Measurements from ENCODE around the gene RAB40B. TPM values are rescaled to one million over a fixed set of nuclear protein-coding genes. Genes with fewer than 3 reads are reported as not detected.

RAB40B gene
- polyA plus RNA-seq, 1 donor, result 18.0 TPM

DNA sequence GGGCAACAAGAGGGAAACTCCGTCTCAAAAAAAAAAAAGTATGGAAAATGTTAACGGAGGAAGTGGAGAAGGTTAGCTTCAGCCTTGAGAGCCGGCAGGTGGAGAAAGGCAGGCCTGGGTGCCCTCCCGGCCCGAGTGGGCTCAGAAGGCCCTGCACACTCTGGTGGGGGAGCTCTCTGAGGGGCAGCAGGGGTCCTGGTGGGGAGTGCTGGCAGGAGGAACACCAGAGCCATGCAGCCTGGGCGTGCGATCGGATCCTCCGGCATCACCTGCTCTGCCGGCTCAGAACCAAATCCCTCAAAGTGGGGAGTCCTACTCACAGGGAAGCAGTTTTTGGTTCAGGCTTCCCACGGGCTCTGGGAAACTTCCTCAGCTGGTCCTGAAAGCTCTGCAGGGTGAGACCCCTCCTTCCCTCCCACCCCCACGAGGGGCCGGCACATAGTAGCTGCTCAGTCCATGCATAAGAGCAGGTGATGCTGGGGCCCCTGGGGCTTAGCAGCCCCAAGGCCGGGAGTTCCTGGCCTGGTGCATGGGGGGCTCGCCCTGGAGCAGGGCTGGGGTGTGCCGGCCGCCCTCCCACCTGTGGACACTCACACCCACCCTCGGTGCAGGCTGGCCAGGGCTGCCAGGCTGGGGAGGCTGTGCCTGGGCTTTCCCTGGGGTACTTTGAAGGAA lies 38.1 kb upstream of the RAB40B start:
- Histone ChIP-seq H3K27me3 (ENCODE audit: control insufficient read depth, insufficient read depth, low read length) (no peaks in the 10 kb centered on the region), H3K9me3 (ENCODE audit: control insufficient read depth, low read depth, low read length) (peaks cover 18% of the 10 kb centered on the region), H3K4me1 (ENCODE audit: control insufficient read depth, insufficient read depth, low read length) (peaks cover 21% of the 10 kb centered on the region), H3K27ac (ENCODE audit: low read length) (peak overlapping the region; percentile 91), H3K4me3 (ENCODE audit: low read length) (peak overlapping the region; percentile 76), H3K36me3 (ENCODE audit: control insufficient read depth, insufficient read depth, low read length) (peaks cover 46% of the 10 kb centered on the region)
- no CpG with 5 or more reads among the region's 18 CpGs for WGBS (ENCODE audit: insufficient coverage, low lambda C conversion rate)
- DNase-seq, result peak in 1 of 2 donors; percentile 35

DNA sequence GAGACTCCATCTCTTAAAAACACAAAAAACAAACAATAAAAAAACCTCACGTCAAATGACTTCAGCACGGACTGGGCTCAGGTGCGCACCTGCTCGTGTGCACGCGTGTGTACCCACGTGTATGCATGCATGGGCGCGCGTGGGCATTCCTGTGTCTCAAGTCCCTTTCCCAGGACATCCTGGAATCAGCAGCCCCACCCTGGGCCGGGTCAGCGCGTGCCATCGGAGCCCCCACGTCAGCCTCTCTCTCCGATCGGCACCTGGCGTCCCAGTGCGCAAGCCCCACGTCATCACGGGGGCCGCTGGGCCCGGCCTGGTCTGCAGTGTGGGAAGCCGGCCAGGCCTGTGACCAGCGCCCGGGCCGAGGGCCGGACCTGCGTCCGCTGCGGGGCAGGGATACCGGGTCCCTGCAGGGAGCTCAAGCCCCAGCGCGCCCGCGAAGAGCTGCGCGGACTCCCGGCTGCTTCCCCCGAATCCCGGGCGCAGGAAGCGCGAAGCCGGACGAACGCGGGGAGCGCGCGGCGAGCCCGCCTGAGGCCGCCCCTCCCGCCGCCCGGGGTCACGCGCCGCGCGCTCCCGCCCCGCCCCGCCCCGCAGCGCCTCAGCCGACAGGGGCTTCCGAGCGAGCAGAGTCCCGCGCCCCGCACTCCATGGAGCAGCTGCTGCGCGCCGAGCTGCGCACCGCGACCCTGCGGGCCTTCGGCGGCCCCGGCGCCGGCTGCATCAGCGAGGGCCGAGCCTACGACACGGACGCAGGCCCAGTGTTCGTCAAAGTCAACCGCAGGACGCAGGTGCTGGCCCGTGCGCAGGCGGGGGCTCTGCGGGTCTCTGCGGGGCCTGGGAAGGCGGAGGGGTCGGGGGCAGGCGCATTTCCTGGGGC lies 36.7 kb upstream of the RAB40B start, which contains the start of gene FN3K:
Gene FN3K, plus strand, starts transcription at position 629 of the 880 bp plus-strand sequence. Its CDS starts 22 bp downstream, at position 651.
- DNase-seq, result peak; percentile 71 to 90
- H3K27ac ChIP-seq (ENCODE audit: low read length), result peak within 1 kb of the TSS; percentile 91
- H3K27me3 ChIP-seq (ENCODE audit: control insufficient read depth, insufficient read depth, low read length), result no peaks in the 10 kb centered on the region
- peaks cover 35% of the 10 kb centered on the region for H3K36me3 ChIP-seq (ENCODE audit: control insufficient read depth, insufficient read depth, low read length)
- H3K9me3 ChIP-seq (ENCODE audit: control insufficient read depth, low read depth, low read length), result peaks cover 14% of the 10 kb centered on the region
- H3K4me3 ChIP-seq (ENCODE audit: low read length), result peak within 1 kb of the TSS; percentile 76
- H3K4me1 ChIP-seq (ENCODE audit: control insufficient read depth, insufficient read depth, low read length), result peaks cover 10% of the 10 kb centered on the region
- no CpG with 5 or more reads among the region's 101 CpGs for WGBS (ENCODE audit: insufficient coverage, low lambda C conversion rate)

DNA sequence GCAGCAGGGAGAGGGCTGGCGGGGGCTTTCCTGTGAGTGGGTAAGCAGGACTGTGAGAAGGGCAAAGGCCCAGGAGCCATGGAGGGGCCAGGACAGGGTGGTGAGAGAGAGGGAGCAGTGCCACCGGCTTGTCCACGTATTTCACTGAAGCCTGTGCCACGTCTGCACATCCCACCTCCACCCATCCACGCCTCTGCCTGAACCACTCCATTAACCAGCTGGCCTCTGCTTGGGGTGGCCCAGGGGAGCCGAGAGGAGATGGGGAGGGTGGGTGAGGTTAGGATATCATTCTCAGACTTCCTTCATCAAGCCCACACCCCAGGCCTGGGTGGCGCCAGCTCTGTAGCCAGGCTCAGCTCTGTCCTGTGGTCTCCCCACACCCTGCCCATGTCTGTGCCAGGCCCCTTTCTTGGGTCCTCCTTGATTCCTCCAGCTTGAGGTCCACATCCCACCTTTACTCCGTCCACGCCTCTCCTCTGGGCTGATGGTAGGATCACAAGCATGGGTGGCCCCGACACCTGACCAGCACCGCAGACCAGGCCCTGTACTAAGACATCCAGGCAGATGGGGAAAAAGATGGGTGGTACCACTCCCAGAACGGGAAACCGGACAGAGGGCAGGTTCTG lies 33.7 kb upstream of the RAB40B start:
- peaks cover 31% of the 10 kb centered on the region for H3K36me3 ChIP-seq (ENCODE audit: control insufficient read depth, insufficient read depth, low read length)
- peaks cover 11% of the 10 kb centered on the region for H3K9me3 ChIP-seq (ENCODE audit: control insufficient read depth, low read depth, low read length)
- peaks cover 3% of the 10 kb centered on the region for H3K4me1 ChIP-seq (ENCODE audit: control insufficient read depth, insufficient read depth, low read length)
- WGBS (ENCODE audit: insufficient coverage, low lambda C conversion rate), result no CpG with 5 or more reads among the region's 13 CpGs
- no peaks in the 10 kb centered on the region for H3K27me3 ChIP-seq (ENCODE audit: control insufficient read depth, insufficient read depth, low read length)
- no peak overlapping the region for H3K27ac ChIP-seq (ENCODE audit: low read length)
- no peak for DNase-seq
- no peak overlapping the region for H3K4me3 ChIP-seq (ENCODE audit: low read length)

DNA sequence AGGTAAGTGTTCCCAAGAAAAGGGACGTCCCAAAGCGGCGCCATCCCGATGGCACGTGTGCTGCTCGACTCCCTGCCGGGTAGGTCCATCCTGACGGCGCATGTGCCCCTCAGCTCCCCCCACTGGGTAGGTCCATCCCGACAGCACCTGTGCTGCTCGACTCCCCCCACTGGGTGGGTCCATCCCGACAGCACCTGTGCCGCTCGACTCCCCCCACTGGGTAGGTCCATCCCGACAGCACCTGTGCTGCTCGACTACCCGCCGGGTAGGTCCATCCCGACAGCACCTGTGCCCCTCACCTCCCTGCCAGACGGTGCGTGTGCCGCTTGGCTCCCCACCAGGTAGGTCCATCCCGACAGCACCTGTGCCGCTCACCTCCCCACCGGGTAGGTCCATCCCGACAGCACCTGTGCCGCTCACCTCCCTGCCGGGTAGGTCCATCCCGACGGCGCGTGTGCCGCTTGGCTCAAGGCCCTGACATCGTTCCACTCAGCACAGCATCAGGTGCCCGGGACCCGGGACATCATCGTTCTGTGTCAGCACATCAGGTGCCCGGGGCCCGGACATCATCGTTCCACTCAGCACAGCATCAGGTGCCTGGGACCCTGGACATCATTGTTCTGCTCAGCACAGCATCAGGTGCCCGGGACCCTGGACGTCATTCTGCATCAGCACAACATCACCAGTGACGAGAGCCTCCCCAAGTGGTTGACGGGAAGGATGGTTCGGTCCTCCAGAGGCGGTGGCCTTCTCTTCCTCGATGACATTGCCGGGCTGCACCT lies 31.2 kb upstream of the RAB40B start:
- Histone ChIP-seq H3K9me3 (ENCODE audit: control insufficient read depth, low read depth, low read length) (peaks cover 6% of the 10 kb centered on the region), H3K4me3 (ENCODE audit: low read length) (no peak overlapping the region), H3K27me3 (ENCODE audit: control insufficient read depth, insufficient read depth, low read length) (no peaks in the 10 kb centered on the region), H3K36me3 (ENCODE audit: control insufficient read depth, insufficient read depth, low read length) (peaks cover 42% of the 10 kb centered on the region), H3K27ac (ENCODE audit: low read length) (no peak overlapping the region), H3K4me1 (ENCODE audit: control insufficient read depth, insufficient read depth, low read length) (no peaks in the 10 kb centered on the region)
- no CpG with 5 or more reads among the region's 48 CpGs for WGBS (ENCODE audit: insufficient coverage, low lambda C conversion rate)
- DNase-seq, result no peak

DNA sequence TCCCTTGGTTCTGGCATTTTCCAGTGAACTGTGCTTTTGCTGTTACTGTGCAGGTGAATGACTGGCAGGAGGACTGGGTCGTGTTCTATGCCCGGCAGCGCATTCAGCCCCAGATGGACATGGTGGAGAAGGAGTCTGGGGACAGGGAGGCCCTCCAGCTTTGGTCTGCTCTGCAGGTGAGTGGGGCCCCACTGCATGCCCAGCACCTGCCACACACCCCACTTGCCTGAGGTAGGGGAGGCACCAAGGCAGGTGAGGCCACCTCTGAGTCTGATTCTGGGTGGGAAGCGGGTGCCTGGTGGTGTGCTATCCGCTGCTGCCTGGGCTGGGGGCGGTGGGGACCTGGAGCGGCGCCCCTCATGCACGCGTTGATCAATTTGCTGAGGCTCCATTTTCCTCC lies 27.9 kb upstream of the RAB40B start:
- H3K4me3 ChIP-seq (ENCODE audit: low read length), result no peak overlapping the region
- no peaks in the 10 kb centered on the region for H3K4me1 ChIP-seq (ENCODE audit: control insufficient read depth, insufficient read depth, low read length)
- no peak overlapping the region for H3K27ac ChIP-seq (ENCODE audit: low read length)
- WGBS (ENCODE audit: insufficient coverage, low lambda C conversion rate), result no CpG with 5 or more reads among the region's 10 CpGs
- no peaks in the 10 kb centered on the region for H3K27me3 ChIP-seq (ENCODE audit: control insufficient read depth, insufficient read depth, low read length)
- H3K9me3 ChIP-seq (ENCODE audit: control insufficient read depth, low read depth, low read length), result no peaks in the 10 kb centered on the region
- peaks cover 45% of the 10 kb centered on the region for H3K36me3 ChIP-seq (ENCODE audit: control insufficient read depth, insufficient read depth, low read length)
- no peak for DNase-seq

DNA sequence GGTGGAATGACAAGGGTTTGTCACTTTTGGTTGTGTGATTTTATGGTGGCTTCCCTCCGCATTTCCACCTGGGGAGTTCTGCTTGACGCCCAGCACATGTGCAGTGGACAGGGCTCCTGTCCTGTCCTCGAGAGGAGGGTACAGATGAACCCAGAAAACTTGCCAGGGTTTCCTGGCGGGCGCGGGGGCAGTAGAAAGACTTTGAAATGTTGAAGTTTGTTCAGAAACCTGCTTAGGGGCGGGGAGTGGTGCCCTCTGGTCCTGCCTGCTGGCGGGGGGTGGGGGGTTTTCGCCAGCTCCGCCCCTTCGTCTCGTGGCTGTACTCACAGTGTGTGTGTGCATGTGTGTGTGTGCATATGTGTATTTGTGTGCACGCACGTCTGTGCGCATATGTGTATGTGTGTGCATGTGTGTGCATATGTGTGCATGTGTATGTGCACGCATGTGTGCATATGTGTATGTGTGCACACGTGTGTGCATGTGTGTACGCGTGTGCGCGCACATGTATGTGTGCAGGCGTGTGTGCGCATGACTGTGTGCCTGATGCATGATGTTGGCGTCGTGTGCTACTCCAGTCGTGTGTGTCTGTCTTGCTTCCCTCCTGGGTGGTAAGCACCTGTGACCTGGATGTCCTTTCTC lies 24.8 kb upstream of the RAB40B start:
- no peak for DNase-seq
- Histone ChIP-seq H3K9me3 (ENCODE audit: control insufficient read depth, low read depth, low read length) (no peaks in the 10 kb centered on the region), H3K4me1 (ENCODE audit: control insufficient read depth, insufficient read depth, low read length) (no peaks in the 10 kb centered on the region), H3K27me3 (ENCODE audit: control insufficient read depth, insufficient read depth, low read length) (no peaks in the 10 kb centered on the region), H3K4me3 (ENCODE audit: low read length) (no peak overlapping the region), H3K27ac (ENCODE audit: low read length) (no peak overlapping the region), H3K36me3 (ENCODE audit: control insufficient read depth, insufficient read depth, low read length) (peaks cover 57% of the 10 kb centered on the region)
- no CpG with 5 or more reads among the region's 26 CpGs for WGBS (ENCODE audit: insufficient coverage, low lambda C conversion rate)

DNA sequence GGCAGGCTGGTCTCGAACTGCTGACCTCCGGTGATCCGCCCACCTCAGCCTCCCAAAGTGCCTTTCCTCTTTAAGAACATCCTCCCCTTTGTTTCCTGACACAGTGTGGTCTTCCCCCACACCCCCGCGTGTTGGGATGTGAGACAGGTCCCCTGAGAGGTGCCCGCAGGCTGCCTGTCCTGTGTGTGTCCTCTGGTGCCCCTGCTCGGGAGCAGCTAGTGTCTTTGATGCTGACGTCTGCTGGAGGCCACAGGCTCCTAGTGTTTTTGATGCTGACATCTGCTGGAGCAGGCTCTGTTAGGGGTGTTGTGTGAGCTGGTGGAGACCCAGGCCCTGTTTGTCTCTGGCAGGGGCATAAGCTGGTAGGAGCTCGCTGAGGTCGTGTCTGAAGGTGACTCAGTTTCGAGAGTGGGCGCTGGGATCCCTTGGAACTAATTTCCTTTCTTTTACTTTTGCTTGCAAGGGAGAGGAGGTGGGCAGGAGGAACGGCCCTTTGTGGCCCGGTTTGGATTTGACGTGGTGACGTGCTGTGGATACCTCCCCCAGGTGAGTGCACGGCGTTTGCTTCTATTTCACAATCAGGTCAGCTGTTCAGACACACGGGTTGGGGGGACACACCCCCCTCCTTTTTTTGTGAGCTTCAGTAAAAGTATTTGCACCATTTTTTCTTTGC lies 24.0 kb upstream of the RAB40B start:
- H3K9me3 ChIP-seq (ENCODE audit: control insufficient read depth, low read depth, low read length), result no peaks in the 10 kb centered on the region
- H3K4me3 ChIP-seq (ENCODE audit: low read length), result no peak overlapping the region
- no peak for DNase-seq
- no CpG with 5 or more reads among the region's 19 CpGs for WGBS (ENCODE audit: insufficient coverage, low lambda C conversion rate)
- peaks cover 3% of the 10 kb centered on the region for H3K4me1 ChIP-seq (ENCODE audit: control insufficient read depth, insufficient read depth, low read length)
- H3K27ac ChIP-seq (ENCODE audit: low read length), result no peak overlapping the region
- H3K27me3 ChIP-seq (ENCODE audit: control insufficient read depth, insufficient read depth, low read length), result no peaks in the 10 kb centered on the region
- peaks cover 55% of the 10 kb centered on the region for H3K36me3 ChIP-seq (ENCODE audit: control insufficient read depth, insufficient read depth, low read length)

DNA sequence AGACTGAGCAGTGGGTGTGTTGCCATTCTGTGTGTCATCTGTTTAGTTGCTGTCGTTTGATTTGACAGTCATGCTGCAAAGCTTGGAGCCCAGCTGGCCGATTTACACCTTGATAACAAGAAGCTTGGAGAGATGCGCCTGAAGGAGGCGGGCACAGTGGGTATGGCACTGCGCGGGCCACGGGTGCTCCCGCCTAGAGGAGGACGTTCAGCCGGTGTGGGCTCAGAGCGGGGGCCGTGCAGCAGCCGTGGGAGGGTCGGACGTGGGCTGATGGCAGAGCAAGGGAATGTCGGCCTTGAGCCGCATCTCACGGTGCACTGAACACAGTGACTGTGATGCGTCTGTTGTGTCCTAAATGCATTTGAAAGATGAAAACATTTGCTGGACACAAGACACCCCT lies 21.7 kb upstream of the RAB40B start:
- no peaks in the 10 kb centered on the region for H3K27me3 ChIP-seq (ENCODE audit: control insufficient read depth, insufficient read depth, low read length)
- no peak overlapping the region for H3K27ac ChIP-seq (ENCODE audit: low read length)
- peaks cover 39% of the 10 kb centered on the region for H3K36me3 ChIP-seq (ENCODE audit: control insufficient read depth, insufficient read depth, low read length)
- peaks cover 8% of the 10 kb centered on the region for H3K4me1 ChIP-seq (ENCODE audit: control insufficient read depth, insufficient read depth, low read length)
- DNase-seq, result no peak
- WGBS (ENCODE audit: insufficient coverage, low lambda C conversion rate), result no CpG with 5 or more reads among the region's 19 CpGs
- H3K9me3 ChIP-seq (ENCODE audit: control insufficient read depth, low read depth, low read length), result no peaks in the 10 kb centered on the region
- H3K4me3 ChIP-seq (ENCODE audit: low read length), result no peak overlapping the region

DNA sequence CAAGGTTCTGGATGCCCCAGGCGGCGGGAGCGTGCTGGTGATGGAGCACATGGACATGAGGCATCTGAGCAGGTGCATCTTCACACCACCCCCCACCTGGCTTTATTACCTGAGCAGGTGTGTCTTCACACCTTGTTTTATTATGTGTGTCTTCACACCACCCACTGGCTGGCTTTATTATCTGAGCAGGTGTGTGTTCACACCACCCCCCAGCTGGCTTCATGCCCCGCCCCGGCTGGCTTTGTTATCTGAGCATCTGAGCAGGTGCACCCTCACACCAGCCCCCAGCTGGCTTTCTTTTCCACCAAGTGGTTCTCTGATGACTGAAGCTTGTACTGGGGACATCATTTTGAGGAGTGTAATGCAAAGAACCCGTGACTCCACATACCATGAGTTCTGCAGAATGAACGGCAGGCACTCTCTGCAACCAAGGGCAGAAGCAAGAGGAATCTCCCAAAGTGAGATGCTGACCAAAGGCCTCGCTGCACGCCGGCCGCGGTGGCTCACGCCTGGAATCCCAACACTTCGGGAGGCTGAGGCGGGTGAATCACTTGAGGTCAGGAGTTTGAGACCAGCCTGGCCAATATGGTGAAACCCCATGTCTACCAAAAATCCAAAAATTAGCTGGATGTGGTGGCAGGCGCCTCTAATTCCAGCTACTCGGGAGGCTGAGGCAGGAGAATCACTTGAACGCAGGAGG lies 20.6 kb upstream of the RAB40B start:
- WGBS (ENCODE audit: insufficient coverage, low lambda C conversion rate), result no CpG with 5 or more reads among the region's 18 CpGs
- H3K36me3 ChIP-seq (ENCODE audit: control insufficient read depth, insufficient read depth, low read length), result peaks cover 36% of the 10 kb centered on the region
- peaks cover 8% of the 10 kb centered on the region for H3K4me1 ChIP-seq (ENCODE audit: control insufficient read depth, insufficient read depth, low read length)
- no peak overlapping the region for H3K27ac ChIP-seq (ENCODE audit: low read length)
- no peak for DNase-seq
- H3K4me3 ChIP-seq (ENCODE audit: low read length), result no peak overlapping the region
- H3K27me3 ChIP-seq (ENCODE audit: control insufficient read depth, insufficient read depth, low read length), result no peaks in the 10 kb centered on the region
- no peaks in the 10 kb centered on the region for H3K9me3 ChIP-seq (ENCODE audit: control insufficient read depth, low read depth, low read length)

Measured in large intestine (tissue), 3 donors.